Tibial nerve (tissue), 4 donors: Measurements from ENCODE around the gene HSPB6.

Experiments
- CTCF ChIP-seq, 5 experiments: fragments of 200-600 bp in 3 of 5; fragments of 450-650 bp in 2 of 5; sonication (generic) in 3 of 5; IDR thresholded peaks; one replicate each; pipeline ENCODE4 v1.5.1; 2016 to 2019; ENCODE audit warnings: antibody characterized with exemption in 5 of 5, mild to moderate bottlenecking in 3 of 5, moderate library complexity in 2 of 5
- EP300 ChIP-seq, 2 donors: sonication (generic); formaldehyde crosslinking; IDR thresholded peaks; one replicate each; pipeline ENCODE4 v1.6.1; 2017; ENCODE audit warnings: antibody characterized with exemption in 2 of 2, mild to moderate bottlenecking in 1 of 2
- POLR2A ChIP-seq, 2 donors: fragments of 450-650 bp; IDR thresholded peaks; one replicate each; pipeline ENCODE4 v1.6.1; 2017; ENCODE audit warnings: antibody characterized with exemption in 2 of 2, mild to moderate bottlenecking in 2 of 2, moderate library complexity in 2 of 2

GRCh38 chr19:35787227-35787799 is 30.5 kb upstream of the HSPB6 start:
- no peak for TF ChIP-seq POLR2A (IDR thresholded peaks at IDR 0.05)
- TF ChIP-seq CTCF (IDR thresholded peaks at IDR 0.05), result no peak
- no peak for TF ChIP-seq EP300 (IDR thresholded peaks at IDR 0.05)
